ENCODE measurements around the gene TDRD9.

Gene TDRD9

GRCh38 chr14:104023325-104024055 lies 95.2 kb downstream of the TDRD9 start:
- ChIA-PET POLR2A (no interaction called here), CTCF (interaction anchor here (1.3 to 1.4 kb wide), 2 partner anchors 14 to 54 kb away, joined by 3 read pairs; no protein-coding TSS in a partner anchor)
- no peak for DNase-seq (ENCODE audit: extremely low spot score)
- TF ChIP-seq CTCF (IDR thresholded peaks at IDR 0.05; ENCODE audit: control extremely low read depth, extremely low read depth, low read depth, missing control alignments) = no peak

- POLR2A ChIA-PET = no interaction called here
- CTCF ChIA-PET = interaction anchor here (1.5 kb wide), 1 partner anchor 9 kb away, joined by 5 read pairs; no protein-coding TSS in a partner anchor
- DNase-seq (ENCODE audit: extremely low spot score) = no peak
- no peak for TF ChIP-seq CTCF (IDR thresholded peaks at IDR 0.05; ENCODE audit: control extremely low read depth, extremely low read depth, low read depth, missing control alignments)
Measured at GRCh38 chr14:104025534-104025933, 97.3 kb downstream of the TDRD9 start.

GRCh38 chr14:104026024-104026423 lies 97.8 kb downstream of the TDRD9 start:
- DNase-seq (ENCODE audit: extremely low spot score) = no peak
- CTCF ChIA-PET = interaction anchor here (1.5 kb wide), 2 partner anchors 8 to 9 kb away, joined by 3 to 5 read pairs; no protein-coding TSS in a partner anchor
- no peak for TF ChIP-seq CTCF (IDR thresholded peaks at IDR 0.05; ENCODE audit: control extremely low read depth, extremely low read depth, low read depth, missing control alignments)
- POLR2A ChIA-PET = no interaction called here

GRCh38 chr14:104030958-104031357 lies 102.7 kb downstream of the TDRD9 start:
- CTCF ChIA-PET = interaction anchor here (1.4 kb wide), 1 partner anchor 13 kb away, joined by 3 read pairs; no protein-coding TSS in a partner anchor
- POLR2A ChIA-PET = no interaction called here
- TF ChIP-seq CTCF (IDR thresholded peaks at IDR 0.05; ENCODE audit: control extremely low read depth, extremely low read depth, low read depth, missing control alignments) = no peak

GRCh38 chr14:104031384-104031783 lies 103.1 kb downstream of the TDRD9 start:
- no peak for TF ChIP-seq CTCF (IDR thresholded peaks at IDR 0.05; ENCODE audit: control extremely low read depth, extremely low read depth, low read depth, missing control alignments)
- ChIA-PET CTCF (interaction anchor here (1.4 kb wide), 1 partner anchor 12 kb away, joined by 3 read pairs; no protein-coding TSS in a partner anchor), POLR2A (no interaction called here)
- no peak for DNase-seq (ENCODE audit: extremely low spot score)

More at GRCh38 chr14:104030958-104031357, 102.7 kb downstream of the TDRD9 start:
- no peak for DNase-seq (ENCODE audit: extremely low spot score)

- POLR2A ChIA-PET = no interaction called here
- CTCF ChIA-PET = interaction anchor here (1.0 kb wide), 2 partner anchors 12 to 42 kb away, joined by 3 read pairs; no protein-coding TSS in a partner anchor
- no peak for TF ChIP-seq CTCF (IDR thresholded peaks at IDR 0.05; ENCODE audit: control extremely low read depth, extremely low read depth, low read depth, missing control alignments)
- no peak for DNase-seq (ENCODE audit: extremely low spot score)
Measured at GRCh38 chr14:104034976-104035699, 106.9 kb downstream of the TDRD9 start.

Data from GM10248 (cell line).